GM12892 (cell line): Measurements from ENCODE around the gene HOTAIR.

Experiments
- POLR2A ChIP-seq: IDR thresholded peaks from 2 replicates; pipeline ENCODE4 v1.6.1; 2011; ENCODE audit warnings: low read depth, low read length, control low read depth
- POLR2AphosphoS5 ChIP-seq: IDR thresholded peaks from 2 replicates; pipeline ENCODE4 v1.6.1; 2011; ENCODE audit warnings: low read depth, low read length, control low read depth
- TAF1 ChIP-seq: IDR thresholded peaks from 2 replicates; pipeline ENCODE4 v1.6.1; 2011; ENCODE audit warnings: low read depth, mild to moderate bottlenecking, control low read depth, low read length, borderline replicate concordance

DNA sequence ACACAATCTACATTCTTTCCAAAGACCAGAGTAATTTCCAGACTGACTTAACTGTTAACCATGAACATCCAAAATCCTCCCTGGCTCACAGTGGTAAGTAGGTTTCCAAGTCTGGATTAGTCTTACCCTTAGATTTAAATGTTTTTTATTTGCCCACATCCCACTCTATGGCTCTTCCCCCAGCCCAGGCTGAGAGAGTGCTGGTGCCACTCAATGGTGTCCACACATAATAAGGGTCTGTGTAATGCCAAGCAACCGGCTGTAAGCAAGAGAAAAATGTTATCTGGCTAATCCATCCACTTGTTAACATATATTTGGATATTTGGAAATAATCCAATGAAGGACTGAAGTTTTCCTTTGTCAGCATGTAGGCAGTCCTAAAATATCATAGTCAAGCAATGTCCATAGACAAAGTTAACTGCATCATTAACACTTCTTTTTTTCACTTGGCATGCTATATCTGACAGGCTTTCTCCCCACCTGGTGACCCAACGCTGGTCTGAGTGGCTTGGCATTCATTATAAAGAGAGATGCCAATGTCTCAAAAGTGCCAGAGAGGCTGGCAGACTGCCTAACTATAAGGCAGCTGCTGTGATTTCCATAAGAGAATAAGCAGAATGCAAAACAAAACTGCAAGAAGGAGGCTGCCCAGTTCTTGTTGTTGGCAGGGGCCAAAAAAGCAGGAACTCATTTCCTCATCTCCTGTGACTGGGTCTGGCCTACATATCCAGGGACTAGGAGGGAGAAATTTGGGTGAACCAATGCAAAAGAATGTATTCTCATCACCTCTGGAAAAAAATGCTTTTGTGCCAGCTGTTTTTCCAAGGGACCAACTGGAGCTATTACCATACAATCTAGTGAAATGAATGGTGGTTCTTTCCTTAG lies 50.0 kb downstream of the HOTAIR start:
- no peak for TF ChIP-seq POLR2A
- TF ChIP-seq POLR2AphosphoS5: no peak
- no peak for TF ChIP-seq TAF1
